Parathyroid adenoma (tissue), 2 donors: Measurements from ENCODE around the gene CEACAM18.

Experiments used
- H2AFZ ChIP-seq: fragments of 300-600 bp; sonication (generic); one replicate; pipeline ENCODE4 v1.7.0; 2017; ENCODE audit warnings: antibody characterized with exemption, mild to moderate bottlenecking
- H3K27ac ChIP-seq: fragments of 300-600 bp; sonication (generic); one replicate; pipeline ENCODE4 v1.7.0; 2017
- H3K27me3 ChIP-seq: fragments of 300-600 bp; sonication (generic); one replicate; pipeline ENCODE4 v1.7.0; 2017; ENCODE audit warnings: low read length; ENCODE audit not compliant: control insufficient read depth, insufficient read depth
- H3K36me3 ChIP-seq: fragments of 300-600 bp; sonication (generic); one replicate; pipeline ENCODE4 v1.7.0; 2017; ENCODE audit warnings: low read length; ENCODE audit not compliant: control insufficient read depth, insufficient read depth
- H3K4me1 ChIP-seq: fragments of 300-600 bp; sonication (generic); one replicate; pipeline ENCODE4 v1.7.0; 2017; ENCODE audit warnings: control low read depth
- H3K4me2 ChIP-seq: fragments of 300-600 bp; sonication (generic); one replicate; pipeline ENCODE4 v1.7.0; 2017; ENCODE audit warnings: low read length
- H3K4me3 ChIP-seq: fragments of 300-600 bp; sonication (generic); one replicate; pipeline ENCODE4 v1.7.0; 2017; ENCODE audit warnings: low read depth, low read length
- H3K79me2 ChIP-seq: fragments of 300-600 bp; sonication (generic); one replicate; pipeline ENCODE4 v1.7.0; 2017; ENCODE audit warnings: control low read depth
- H3K9ac ChIP-seq: fragments of 300-600 bp; sonication (generic); one replicate; pipeline ENCODE4 v1.7.0; 2017; ENCODE audit warnings: mild to moderate bottlenecking
- H3K9me3 ChIP-seq: fragments of 300-600 bp; sonication (generic); one replicate; pipeline ENCODE4 v1.7.0; 2017; ENCODE audit warnings: low read length; ENCODE audit not compliant: control insufficient read depth
- CTCF ChIP-seq: fragments of 300-600 bp; sonication (generic); IDR thresholded peaks from one replicate; pipeline ENCODE4 v1.7.0; 2017; ENCODE audit warnings: antibody characterized with exemption, mild to moderate bottlenecking
- donor health status: primary hyperparathyroidism.

Gene CEACAM18

GRCh38 chr19:51509823-51510660 is 31.7 kb downstream of the CEACAM18 start:
- Histone ChIP-seq H3K79me2 (no peaks in the 10 kb centered on the region), H3K27me3 (no peaks in the 10 kb centered on the region), H3K27ac (no peak overlapping the region), H3K4me3 (no peak overlapping the region), H3K4me1 (no peaks in the 10 kb centered on the region), H3K9me3 (no peaks in the 10 kb centered on the region), H3K9ac (no peak overlapping the region), H2AFZ (no peak overlapping the region), H3K4me2 (no peak overlapping the region), H3K36me3 (no peaks in the 10 kb centered on the region)
- no peak for TF ChIP-seq CTCF

GRCh38 chr19:51511353-51511752 is 33.0 kb downstream of the CEACAM18 start:
- Histone ChIP-seq H3K9ac (no peak overlapping the region), H3K27ac (no peak overlapping the region), H3K79me2 (no peaks in the 10 kb centered on the region), H3K27me3 (no peaks in the 10 kb centered on the region), H3K4me3 (no peak overlapping the region), H3K36me3 (no peaks in the 10 kb centered on the region), H3K4me2 (no peak overlapping the region), H3K4me1 (no peaks in the 10 kb centered on the region), H2AFZ (no peak overlapping the region), H3K9me3 (no peaks in the 10 kb centered on the region)
- no peak for TF ChIP-seq CTCF

- no peaks in the 10 kb centered on the region for H3K36me3 ChIP-seq
- no peak overlapping the region for H2AFZ ChIP-seq
- H3K9ac ChIP-seq = no peak overlapping the region
- H3K9me3 ChIP-seq = no peaks in the 10 kb centered on the region
- H3K4me1 ChIP-seq = no peaks in the 10 kb centered on the region
- H3K27ac ChIP-seq = no peak overlapping the region
- no peak overlapping the region for H3K4me3 ChIP-seq
- H3K79me2 ChIP-seq = no peaks in the 10 kb centered on the region
- H3K27me3 ChIP-seq = no peaks in the 10 kb centered on the region
- no peak overlapping the region for H3K4me2 ChIP-seq
- TF ChIP-seq CTCF = no peak
These were observed 35.6 kb downstream of the CEACAM18 start for GRCh38 chr19:51513968-51514367.

- no peak overlapping the region for H3K4me2 ChIP-seq
- no peaks in the 10 kb centered on the region for H3K36me3 ChIP-seq
- H3K27ac ChIP-seq = no peak overlapping the region
- no peaks in the 10 kb centered on the region for H3K9me3 ChIP-seq
- no peaks in the 10 kb centered on the region for H3K4me1 ChIP-seq
- H3K4me3 ChIP-seq = no peak overlapping the region
- no peak overlapping the region for H3K9ac ChIP-seq
- no peaks in the 10 kb centered on the region for H3K27me3 ChIP-seq
- H3K79me2 ChIP-seq = no peaks in the 10 kb centered on the region
- H2AFZ ChIP-seq = peak overlapping the region; percentile 13
- TF ChIP-seq CTCF = peak; percentile 88
These were observed 36.6 kb downstream of the CEACAM18 start for GRCh38 chr19:51514866-51515481.
